ENCODE measurements around the gene NOBOX.

The NOBOX gene

GRCh38 chr7:144407266-144407931 lies 3.9 kb upstream of the NOBOX start:
- Mint-ChIP-seq H3K4me3 (no peak overlapping the region), H3K27ac (no peak overlapping the region), H3K9me3 (no peaks in the 10 kb centered on the region), H3K4me1 (ENCODE audit: low read depth) (no peaks in the 10 kb centered on the region), H3K36me3 (ENCODE audit: low read depth) (no peaks in the 10 kb centered on the region), H3K27me3 (peaks cover 9% of the 10 kb centered on the region)
- intact Hi-C loops (cut with micrococcal nuclease): no loop called here

DNA sequence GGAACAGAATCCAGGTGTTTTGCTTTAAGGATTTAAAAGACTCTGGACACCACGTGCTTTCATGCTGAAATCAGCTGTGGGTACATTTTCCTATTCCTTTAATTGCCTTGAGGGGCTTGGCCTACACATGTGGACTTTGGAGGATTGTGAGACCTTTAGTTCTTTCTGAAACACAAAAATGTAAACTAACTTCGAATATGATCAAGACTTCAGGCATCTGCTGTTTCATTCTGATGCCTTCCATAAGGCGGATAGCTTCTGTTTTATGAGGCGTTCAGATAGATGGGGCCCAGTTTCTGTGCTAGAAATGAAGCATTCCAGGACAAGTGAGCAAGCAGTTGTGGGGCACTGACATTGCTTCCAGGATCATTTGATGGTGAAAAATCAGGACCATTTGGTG lies 1.5 kb upstream of the NOBOX start:
- Mint-ChIP-seq H3K36me3 (ENCODE audit: low read depth) (no peaks in the 10 kb centered on the region), H3K4me1 (ENCODE audit: low read depth) (no peaks in the 10 kb centered on the region), H3K27me3 (peaks cover 5% of the 10 kb centered on the region), H3K27ac (no peak overlapping the region), H3K4me3 (no peak overlapping the region), H3K9me3 (no peaks in the 10 kb centered on the region)
- intact Hi-C loops (cut with micrococcal nuclease): no loop called here

- intact Hi-C loops (cut with micrococcal nuclease): no loop called here
- H3K4me1 Mint-ChIP-seq (ENCODE audit: low read depth): no peaks in the 10 kb centered on the region
- H3K27ac Mint-ChIP-seq: no peak overlapping the region
- H3K9me3 Mint-ChIP-seq: no peaks in the 10 kb centered on the region
- H3K4me3 Mint-ChIP-seq: no peak overlapping the region
- H3K27me3 Mint-ChIP-seq: peaks cover 3% of the 10 kb centered on the region
- H3K36me3 Mint-ChIP-seq (ENCODE audit: low read depth): no peaks in the 10 kb centered on the region
Measured at GRCh38 chr7:144403102-144403501, 391 bp downstream of the NOBOX start.

GRCh38 chr7:144401490-144401889 lies 2.0 kb downstream of the NOBOX start:
- Mint-ChIP-seq H3K9me3 (no peaks in the 10 kb centered on the region), H3K27ac (no peak overlapping the region), H3K27me3 (no peaks in the 10 kb centered on the region), H3K36me3 (ENCODE audit: low read depth) (no peaks in the 10 kb centered on the region), H3K4me1 (ENCODE audit: low read depth) (peaks cover 7% of the 10 kb centered on the region), H3K4me3 (no peak overlapping the region)
- intact Hi-C loops (cut with micrococcal nuclease): no loop called here

GRCh38 chr7:144399946-144400345 lies 3.5 kb downstream of the NOBOX start:
- Mint-ChIP-seq H3K27ac (no peak overlapping the region), H3K36me3 (ENCODE audit: low read depth) (no peaks in the 10 kb centered on the region), H3K9me3 (no peaks in the 10 kb centered on the region), H3K27me3 (no peaks in the 10 kb centered on the region), H3K4me1 (ENCODE audit: low read depth) (peaks cover 7% of the 10 kb centered on the region), H3K4me3 (no peak overlapping the region)
- intact Hi-C loops (cut with micrococcal nuclease): no loop called here

GRCh38 chr7:144398911-144399310 lies 4.6 kb downstream of the NOBOX start:
- no peak overlapping the region for H3K27ac Mint-ChIP-seq
- intact Hi-C loops (cut with micrococcal nuclease): no loop called here
- H3K36me3 Mint-ChIP-seq (ENCODE audit: low read depth): no peaks in the 10 kb centered on the region
- H3K27me3 Mint-ChIP-seq: no peaks in the 10 kb centered on the region
- H3K9me3 Mint-ChIP-seq: no peaks in the 10 kb centered on the region
- no peak overlapping the region for H3K4me3 Mint-ChIP-seq
- H3K4me1 Mint-ChIP-seq (ENCODE audit: low read depth): peaks cover 7% of the 10 kb centered on the region

DNA sequence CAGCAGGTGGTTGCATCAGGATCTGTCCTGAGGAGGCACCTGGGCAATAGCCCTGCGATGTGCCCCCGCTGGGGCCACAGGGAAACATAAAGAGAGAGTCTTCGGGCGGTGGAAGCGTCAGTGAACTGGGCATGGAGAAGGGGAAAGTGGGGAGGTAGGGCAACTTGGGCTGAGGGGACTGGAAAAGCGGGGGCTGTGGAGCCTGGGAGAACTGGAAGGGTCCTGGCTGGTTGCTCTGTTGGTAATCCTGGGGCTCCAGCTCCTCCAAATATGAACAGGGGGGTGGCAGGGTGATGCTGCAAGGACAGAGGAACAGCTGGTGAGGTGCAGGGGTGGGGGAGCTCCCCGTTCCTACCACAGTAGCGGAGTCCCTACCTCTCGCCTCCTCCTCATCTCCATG lies 5.2 kb downstream of the NOBOX start:
- intact Hi-C loops (cut with micrococcal nuclease): no loop called here
- Mint-ChIP-seq H3K9me3 (no peaks in the 10 kb centered on the region), H3K36me3 (ENCODE audit: low read depth) (no peaks in the 10 kb centered on the region), H3K27ac (no peak overlapping the region), H3K4me1 (ENCODE audit: low read depth) (peaks cover 7% of the 10 kb centered on the region), H3K4me3 (no peak overlapping the region), H3K27me3 (no peaks in the 10 kb centered on the region)

DNA sequence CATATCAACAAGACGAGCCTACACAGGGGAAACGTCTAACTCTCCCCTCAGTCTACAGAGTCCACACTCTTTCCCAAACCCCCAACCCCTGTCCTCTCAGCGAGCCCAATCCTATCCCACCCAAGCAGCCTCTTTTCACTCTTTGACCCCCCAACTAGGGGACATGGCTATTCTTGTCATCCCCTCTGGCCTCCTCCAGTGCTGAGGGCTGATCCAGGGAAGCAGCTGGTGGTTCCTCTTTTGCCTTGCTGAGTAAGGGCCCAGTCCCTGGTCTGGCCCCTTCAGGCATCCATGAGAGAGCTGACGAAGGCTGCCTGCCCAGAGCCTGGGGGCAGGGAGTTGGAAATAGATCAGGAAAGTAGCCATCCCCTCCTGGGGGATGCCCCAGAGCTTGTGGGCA lies 6.4 kb downstream of the NOBOX start:
- Mint-ChIP-seq H3K4me1 (ENCODE audit: low read depth) (peaks cover 7% of the 10 kb centered on the region), H3K36me3 (ENCODE audit: low read depth) (no peaks in the 10 kb centered on the region), H3K9me3 (no peaks in the 10 kb centered on the region), H3K4me3 (no peak overlapping the region), H3K27me3 (no peaks in the 10 kb centered on the region), H3K27ac (no peak overlapping the region)
- intact Hi-C loops (cut with micrococcal nuclease): no loop called here

- Mint-ChIP-seq H3K4me3 (no peak overlapping the region), H3K27ac (no peak overlapping the region), H3K27me3 (no peaks in the 10 kb centered on the region), H3K36me3 (ENCODE audit: low read depth) (no peaks in the 10 kb centered on the region), H3K4me1 (ENCODE audit: low read depth) (peaks cover under 1% of the 10 kb centered on the region), H3K9me3 (no peaks in the 10 kb centered on the region)
- intact Hi-C loops (cut with micrococcal nuclease): loop anchor here (5.0 kb wide), 2 partner anchors 215 to 260 kb away; no protein-coding TSS in a partner anchor
Measured at GRCh38 chr7:144391823-144392255, 11.7 kb downstream of the NOBOX start.

DNA sequence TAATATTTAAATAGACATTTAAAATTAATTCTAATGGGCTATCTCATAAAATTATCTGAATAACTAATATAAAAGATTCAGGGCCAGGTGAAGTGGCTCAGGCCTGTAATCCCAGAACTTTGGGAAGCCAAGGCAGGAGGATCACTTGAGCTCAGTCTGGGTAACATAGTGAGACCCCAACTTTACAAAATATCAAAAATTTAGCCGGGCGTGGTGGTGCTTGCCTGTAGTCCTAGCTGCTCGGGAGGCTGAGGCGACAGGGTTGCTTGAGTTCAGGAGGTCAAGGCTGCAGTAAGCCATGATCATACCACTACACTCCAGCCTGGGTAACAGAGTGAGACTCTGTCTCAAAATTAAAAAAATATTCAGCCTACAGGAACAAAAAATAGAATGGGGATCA lies 12.5 kb downstream of the NOBOX start:
- Mint-ChIP-seq H3K9me3 (no peaks in the 10 kb centered on the region), H3K36me3 (ENCODE audit: low read depth) (no peaks in the 10 kb centered on the region), H3K27ac (no peak overlapping the region), H3K27me3 (no peaks in the 10 kb centered on the region), H3K4me1 (ENCODE audit: low read depth) (no peaks in the 10 kb centered on the region), H3K4me3 (no peak overlapping the region)
- intact Hi-C loops (cut with micrococcal nuclease): loop anchor here (5.0 kb wide), 2 partner anchors 214 to 259 kb away; no protein-coding TSS in a partner anchor

DNA sequence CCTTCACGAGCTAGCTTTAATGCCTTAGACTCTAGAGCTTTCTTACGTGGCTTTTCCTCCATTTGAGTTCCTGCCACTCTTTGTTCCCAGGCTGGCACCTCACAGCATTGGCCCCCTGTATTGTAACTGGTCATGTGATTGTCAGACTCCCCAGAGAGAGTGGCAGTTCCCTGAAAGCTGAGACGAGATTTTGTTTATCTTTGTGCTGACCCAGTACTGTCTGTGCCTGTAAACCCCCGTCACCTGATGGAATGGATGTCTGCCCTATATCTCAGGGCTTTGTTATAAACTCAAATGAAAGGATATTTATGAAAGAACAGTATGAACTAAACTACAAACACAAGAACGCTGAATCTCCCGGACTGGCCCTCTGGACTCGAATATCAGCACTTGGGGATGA lies 13.0 kb downstream of the NOBOX start:
- no peak overlapping the region for H3K27ac Mint-ChIP-seq
- H3K36me3 Mint-ChIP-seq (ENCODE audit: low read depth): no peaks in the 10 kb centered on the region
- H3K4me3 Mint-ChIP-seq: no peak overlapping the region
- no peaks in the 10 kb centered on the region for H3K27me3 Mint-ChIP-seq
- H3K4me1 Mint-ChIP-seq (ENCODE audit: low read depth): no peaks in the 10 kb centered on the region
- intact Hi-C loops (cut with micrococcal nuclease): loop anchor here (5.0 kb wide), 2 partner anchors 213 to 258 kb away; no protein-coding TSS in a partner anchor
- no peaks in the 10 kb centered on the region for H3K9me3 Mint-ChIP-seq

- Mint-ChIP-seq H3K36me3 (ENCODE audit: low read depth) (no peaks in the 10 kb centered on the region), H3K27ac (no peak overlapping the region), H3K27me3 (no peaks in the 10 kb centered on the region), H3K9me3 (no peaks in the 10 kb centered on the region), H3K4me3 (no peak overlapping the region), H3K4me1 (ENCODE audit: low read depth) (no peaks in the 10 kb centered on the region)
- intact Hi-C loops (cut with micrococcal nuclease): no loop called here
Measured at GRCh38 chr7:144388950-144389349, 14.5 kb downstream of the NOBOX start.

DNA sequence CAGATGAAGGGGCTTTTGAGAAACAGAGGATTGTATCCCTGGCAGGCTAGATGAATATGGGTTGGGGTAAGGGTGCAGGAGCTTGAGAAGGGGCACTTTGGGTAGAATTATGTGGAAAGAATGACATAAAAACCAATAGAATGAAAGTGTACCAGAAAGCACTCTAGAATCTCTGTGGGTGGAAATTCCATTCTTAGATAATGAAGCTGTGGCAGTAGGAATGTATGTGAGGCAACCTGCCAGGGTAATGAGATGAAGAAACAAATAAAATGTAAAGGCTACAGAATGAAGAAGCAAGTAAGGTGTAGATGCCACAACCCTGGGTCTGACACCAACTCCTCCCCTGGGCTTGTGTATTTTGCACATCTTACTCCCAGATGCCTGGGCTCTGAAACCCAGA lies 16.8 kb downstream of the NOBOX start:
- Mint-ChIP-seq H3K4me3 (no peak overlapping the region), H3K9me3 (no peaks in the 10 kb centered on the region), H3K4me1 (ENCODE audit: low read depth) (no peaks in the 10 kb centered on the region), H3K27ac (no peak overlapping the region), H3K27me3 (no peaks in the 10 kb centered on the region), H3K36me3 (ENCODE audit: low read depth) (no peaks in the 10 kb centered on the region)
- intact Hi-C loops (cut with micrococcal nuclease): no loop called here

- no peaks in the 10 kb centered on the region for H3K4me1 Mint-ChIP-seq (ENCODE audit: low read depth)
- intact Hi-C loops (cut with micrococcal nuclease): no loop called here
- H3K27me3 Mint-ChIP-seq: no peaks in the 10 kb centered on the region
- no peaks in the 10 kb centered on the region for H3K36me3 Mint-ChIP-seq (ENCODE audit: low read depth)
- H3K9me3 Mint-ChIP-seq: no peaks in the 10 kb centered on the region
- no peak overlapping the region for H3K27ac Mint-ChIP-seq
- no peak overlapping the region for H3K4me3 Mint-ChIP-seq
Measured at GRCh38 chr7:144384555-144385245, 18.8 kb downstream of the NOBOX start.

GRCh38 chr7:144384071-144384470 lies 19.4 kb downstream of the NOBOX start:
- Mint-ChIP-seq H3K4me1 (ENCODE audit: low read depth) (no peaks in the 10 kb centered on the region), H3K36me3 (ENCODE audit: low read depth) (no peaks in the 10 kb centered on the region), H3K4me3 (no peak overlapping the region), H3K9me3 (no peaks in the 10 kb centered on the region), H3K27me3 (no peaks in the 10 kb centered on the region), H3K27ac (no peak overlapping the region)
- intact Hi-C loops (cut with micrococcal nuclease): no loop called here

Data from dendritic cell treated with granulocyte-macrophage colony-stimulating factor and Interleukin-4, amounts not matched to agents 40 ng/mL and 50 ng/mL, for 4 days (primary cell).